Measurements from ENCODE around the gene ALDH9A1.
A peak's percentile ranks its signal among the peaks of the same experiment; 100 is the strongest.
"Not testable (repeated sequence)": the region's sequence is repeated elsewhere in the genome, so short reads cannot be mapped to it uniquely, and the experiment has no call there.

ALDH9A1 gene

GRCh38 chr1:165717918-165718515 is 19.7 kb upstream of the ALDH9A1 start:
- TF ChIP-seq EZH2phosphoT487 (IDR thresholded peaks at IDR 0.05; ENCODE audit: borderline replicate concordance) (no peak), CTCF (conservative IDR thresholded peaks at IDR 0.05; ENCODE audit: low read length) (peak; percentile 91)
- Histone ChIP-seq H3K4me1 (ENCODE audit: insufficient read depth, low read length, poor library complexity, severe bottlenecking) (no peaks in the 10 kb centered on the region), H3F3A (ENCODE audit: low read depth) (no peaks in the 10 kb centered on the region), H3K27me3 (ENCODE audit: insufficient read depth, low read length, poor library complexity, severe bottlenecking) (no peaks in the 10 kb centered on the region), H4K20me1 (ENCODE audit: insufficient read depth, low read length, poor library complexity, severe bottlenecking) (no peaks in the 10 kb centered on the region), H3K9me3 (ENCODE audit: insufficient read depth, low read depth, low read length) (no peaks in the 10 kb centered on the region), H3K79me2 (ENCODE audit: insufficient read depth, low read length) (no peaks in the 10 kb centered on the region), H3K9ac (ENCODE audit: low read depth, low read length, poor library complexity, severe bottlenecking) (no peak overlapping the region), H3K36me3 (ENCODE audit: insufficient read depth, low read length) (no peaks in the 10 kb centered on the region), H2AFZ (ENCODE audit: low read length) (no peak overlapping the region), H3K4me2 (ENCODE audit: low read depth, low read length, poor library complexity, severe bottlenecking) (no peak overlapping the region), H3K9me2 (replicated peaks; ENCODE audit: low read depth, low read length) (no peaks in the 10 kb centered on the region), H3K4me3 (ENCODE audit: low read length, poor library complexity, severe bottlenecking) (no peak overlapping the region)

- not testable (repeated sequence) for H3K36me3 ChIP-seq (ENCODE audit: insufficient read depth, low read length); H4K20me1 ChIP-seq (ENCODE audit: insufficient read depth, low read length, poor library complexity, severe bottlenecking); H3K79me2 ChIP-seq (ENCODE audit: insufficient read depth, low read length); H3K27me3 ChIP-seq (ENCODE audit: insufficient read depth, low read length, poor library complexity, severe bottlenecking); H3K9me3 ChIP-seq (ENCODE audit: insufficient read depth, low read depth, low read length); H3K4me1 ChIP-seq (ENCODE audit: insufficient read depth, low read length, poor library complexity, severe bottlenecking); H3F3A ChIP-seq (ENCODE audit: low read depth); H3K9me2 ChIP-seq (replicated peaks; ENCODE audit: low read depth, low read length); H3K9ac ChIP-seq (ENCODE audit: low read depth, low read length, poor library complexity, severe bottlenecking); H3K4me2 ChIP-seq (ENCODE audit: low read depth, low read length, poor library complexity, severe bottlenecking); H2AFZ ChIP-seq (ENCODE audit: low read length); H3K4me3 ChIP-seq (ENCODE audit: low read length, poor library complexity, severe bottlenecking)
Observed at GRCh38 chr1:165716265-165717051, 18.1 kb upstream of the ALDH9A1 start.

- Histone ChIP-seq H4K20me1 (ENCODE audit: insufficient read depth, low read length, poor library complexity, severe bottlenecking) (no peaks in the 10 kb centered on the region), H3K9me3 (ENCODE audit: insufficient read depth, low read depth, low read length) (no peaks in the 10 kb centered on the region), H3F3A (ENCODE audit: low read depth) (no peaks in the 10 kb centered on the region), H3K4me1 (ENCODE audit: insufficient read depth, low read length, poor library complexity, severe bottlenecking) (no peaks in the 10 kb centered on the region), H3K79me2 (ENCODE audit: insufficient read depth, low read length) (no peaks in the 10 kb centered on the region), H3K27me3 (ENCODE audit: insufficient read depth, low read length, poor library complexity, severe bottlenecking) (no peaks in the 10 kb centered on the region), H2AFZ (ENCODE audit: low read length) (no peak overlapping the region), H3K4me2 (ENCODE audit: low read depth, low read length, poor library complexity, severe bottlenecking) (no peak overlapping the region), H3K4me3 (ENCODE audit: low read length, poor library complexity, severe bottlenecking) (no peak overlapping the region), H3K9ac (ENCODE audit: low read depth, low read length, poor library complexity, severe bottlenecking) (no peak overlapping the region), H3K9me2 (replicated peaks; ENCODE audit: low read depth, low read length) (no peaks in the 10 kb centered on the region), H3K36me3 (ENCODE audit: insufficient read depth, low read length) (no peaks in the 10 kb centered on the region)
- no peak for TF ChIP-seq EZH2phosphoT487 (IDR thresholded peaks at IDR 0.05; ENCODE audit: borderline replicate concordance)
- no peak for TF ChIP-seq CTCF (conservative IDR thresholded peaks at IDR 0.05; ENCODE audit: low read length)
Observed at GRCh38 chr1:165712764-165713163, 14.4 kb upstream of the ALDH9A1 start.

Data from Loucy (cell line).